GM19324 (cell line): ENCODE results near the gene RPS6KA2.

Experiments used
- ATAC-seq: cut with Tn5 transposase; IDR thresholded peaks from one replicate; pipeline ENCODE4 v1.9.1; 2021; ENCODE audit warnings: mild to moderate bottlenecking, moderate library complexity; ENCODE audit not compliant: unreplicated experiment, low FRiP score

RPS6KA2 gene

GRCh38 chr6:166580076-166581050 lies 46.7 kb downstream of the RPS6KA2 start:
- ATAC-seq = no peak

GRCh38 chr6:166579237-166579850 lies 47.7 kb downstream of the RPS6KA2 start:
- ATAC-seq = no peak

DNA sequence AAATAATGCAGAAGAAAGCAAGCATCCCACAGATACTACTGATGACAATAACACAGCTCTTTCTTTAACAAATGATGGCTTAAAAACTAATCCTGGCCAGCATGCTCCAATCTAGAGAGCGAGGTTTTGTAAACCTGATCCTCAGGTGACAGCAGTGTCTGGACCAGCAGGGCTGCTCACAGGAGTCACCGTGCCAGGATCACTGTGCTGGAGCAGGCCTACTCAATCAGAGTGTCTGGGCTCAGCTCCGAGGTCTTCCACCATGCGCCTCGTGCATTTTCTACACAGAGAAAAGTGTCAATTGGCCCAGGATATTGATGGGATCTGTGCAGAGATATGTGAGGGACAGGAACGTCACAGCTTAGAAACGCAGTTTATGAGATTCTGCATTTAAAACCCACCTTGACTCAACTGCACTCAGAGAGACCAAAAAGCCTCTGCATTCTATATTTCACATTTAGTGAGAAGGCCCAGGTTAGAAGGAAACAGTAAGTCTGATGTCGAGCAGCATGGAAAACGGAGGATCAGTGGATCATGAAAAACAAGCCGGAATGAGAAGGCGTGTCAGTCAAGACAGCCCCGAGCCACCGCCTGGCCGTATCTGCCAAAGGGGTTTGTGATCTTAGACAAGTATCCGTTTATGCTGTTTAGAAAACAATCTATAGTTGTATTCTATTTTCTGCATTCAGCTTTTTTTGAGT lies 48.4 kb downstream of the RPS6KA2 start:
- no peak for ATAC-seq

DNA sequence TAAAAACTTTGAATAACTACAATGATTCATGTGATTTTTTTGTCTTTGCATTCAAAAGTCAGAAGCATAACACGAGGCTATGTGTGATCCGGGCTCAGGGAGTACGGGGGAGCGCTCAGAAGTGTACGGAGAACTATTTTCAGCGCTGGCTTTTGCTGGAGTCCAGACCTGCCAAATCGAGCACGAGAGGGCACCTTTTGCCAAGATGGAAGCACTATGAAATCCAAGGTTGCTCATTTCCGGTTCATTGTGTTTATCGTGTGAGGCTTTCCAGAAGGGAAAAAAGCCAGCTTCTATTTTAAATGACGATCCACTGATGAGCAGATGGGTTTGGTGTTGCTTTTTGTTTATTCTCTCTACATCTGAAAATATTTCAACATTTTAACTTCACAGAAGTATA lies 51.8 kb downstream of the RPS6KA2 start:
- no peak for ATAC-seq

DNA sequence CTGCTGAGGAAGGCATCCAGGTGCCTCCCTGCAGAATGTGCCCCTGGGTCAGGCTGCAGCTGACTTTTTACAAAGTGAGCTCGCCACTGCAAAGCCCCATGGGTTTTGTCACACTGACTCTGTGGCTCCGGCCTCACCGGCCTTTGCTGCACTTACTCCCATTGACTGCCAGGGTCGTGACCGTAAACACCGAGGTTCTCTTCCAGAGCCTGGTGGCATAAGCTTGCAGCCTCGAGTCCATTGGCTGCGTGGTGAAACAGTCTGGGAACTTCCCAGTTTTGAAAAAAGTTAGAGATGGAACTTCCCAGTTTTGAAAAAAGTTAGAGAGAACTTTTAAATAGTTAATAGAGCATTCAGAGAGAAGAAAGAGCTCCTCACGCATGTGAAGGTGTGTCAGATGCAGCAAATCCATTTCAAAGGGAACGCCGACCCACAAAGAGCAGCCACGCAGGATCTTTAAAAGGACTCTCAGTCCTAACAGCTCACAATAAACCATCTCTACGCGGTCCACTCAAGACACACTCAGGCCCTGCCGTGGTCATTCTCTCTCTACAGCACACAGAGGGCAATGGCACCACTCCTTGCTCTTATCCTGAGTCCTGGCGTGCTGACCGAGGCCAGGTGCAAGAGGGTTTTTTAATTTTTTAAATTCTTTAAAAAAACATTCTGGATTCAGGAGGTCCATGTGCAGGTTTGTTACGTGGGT lies 53.4 kb downstream of the RPS6KA2 start:
- ATAC-seq = no peak

DNA sequence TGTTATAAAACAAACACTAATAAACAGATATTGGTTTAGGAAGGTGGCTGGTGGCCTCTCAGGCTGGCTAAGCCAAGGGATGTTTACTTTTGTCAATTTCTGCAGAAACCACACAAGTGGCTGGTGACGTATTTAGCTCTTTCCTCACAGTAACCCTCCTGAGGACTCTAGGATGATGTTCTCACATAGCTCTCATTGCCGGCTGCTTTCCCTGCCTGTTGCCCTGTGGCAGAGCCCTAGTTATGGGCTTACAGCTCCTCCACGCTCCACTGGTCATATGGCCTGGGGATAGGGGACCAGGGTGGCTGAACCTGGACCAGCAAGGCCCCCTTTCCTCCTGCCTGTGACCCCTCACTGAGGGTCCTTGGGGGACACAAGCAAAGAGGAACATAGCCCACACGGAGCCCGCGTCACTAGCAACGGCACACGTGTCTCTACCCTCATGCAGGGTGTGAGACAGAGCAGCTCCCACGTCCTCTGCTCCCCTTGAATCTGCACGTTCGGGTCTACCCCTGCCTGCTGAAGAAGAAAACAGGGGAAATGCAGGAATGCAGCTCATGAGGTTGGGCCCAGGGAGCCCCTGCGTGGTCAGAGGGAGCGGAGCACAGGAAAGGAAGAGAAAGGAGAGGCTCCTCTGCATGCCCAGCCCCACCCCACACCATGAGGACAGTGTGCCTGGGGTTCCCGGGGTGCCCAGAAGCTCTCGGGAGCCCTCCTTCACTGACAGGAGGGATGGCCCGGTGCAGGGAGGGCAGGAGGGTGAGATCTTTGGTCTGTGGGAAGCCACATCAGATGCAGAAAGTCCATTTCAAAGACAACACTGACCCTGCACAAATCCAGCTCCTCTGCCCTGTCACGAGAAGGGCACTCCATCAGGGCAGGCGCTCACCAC lies 54.4 kb downstream of the RPS6KA2 start:
- no peak for ATAC-seq

DNA sequence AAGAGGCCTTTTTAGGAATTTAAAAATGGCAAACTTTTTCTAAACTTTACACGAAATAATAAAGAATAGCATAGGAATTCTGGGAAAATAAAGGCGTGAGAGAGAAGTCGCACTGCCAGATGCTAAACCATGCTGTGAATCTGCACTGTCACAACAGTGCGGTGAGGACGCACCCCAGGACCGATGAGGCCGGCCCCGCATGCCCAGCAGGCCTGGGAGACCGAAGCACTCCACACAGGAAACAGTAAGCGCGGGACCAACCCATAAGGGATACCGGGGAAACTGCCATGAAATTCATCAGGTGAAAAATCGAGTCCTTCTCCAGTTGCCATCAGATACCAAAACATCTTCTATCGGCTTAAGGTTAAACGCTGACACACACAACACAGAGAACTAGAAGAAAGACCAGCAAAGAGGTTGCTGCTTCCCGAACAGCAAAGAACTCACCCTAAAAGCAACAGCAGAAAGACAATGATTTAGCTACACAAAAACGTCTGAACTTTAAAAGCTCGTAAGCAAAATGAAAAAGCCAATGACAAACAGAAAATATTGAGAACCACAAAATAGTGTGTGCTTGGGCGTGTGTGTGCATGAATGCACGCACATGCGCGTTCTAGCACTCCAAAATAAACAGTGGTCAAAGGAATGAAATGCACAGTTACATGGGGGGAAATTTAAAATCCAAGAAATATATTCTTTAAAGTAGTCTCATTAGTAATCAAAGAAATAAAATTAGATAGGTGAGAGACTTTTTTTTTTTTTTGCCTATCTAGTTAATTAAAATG lies 55.9 kb downstream of the RPS6KA2 start:
- no peak for ATAC-seq

GRCh38 chr6:166569206-166569605 lies 57.8 kb downstream of the RPS6KA2 start:
- ATAC-seq = no peak

DNA sequence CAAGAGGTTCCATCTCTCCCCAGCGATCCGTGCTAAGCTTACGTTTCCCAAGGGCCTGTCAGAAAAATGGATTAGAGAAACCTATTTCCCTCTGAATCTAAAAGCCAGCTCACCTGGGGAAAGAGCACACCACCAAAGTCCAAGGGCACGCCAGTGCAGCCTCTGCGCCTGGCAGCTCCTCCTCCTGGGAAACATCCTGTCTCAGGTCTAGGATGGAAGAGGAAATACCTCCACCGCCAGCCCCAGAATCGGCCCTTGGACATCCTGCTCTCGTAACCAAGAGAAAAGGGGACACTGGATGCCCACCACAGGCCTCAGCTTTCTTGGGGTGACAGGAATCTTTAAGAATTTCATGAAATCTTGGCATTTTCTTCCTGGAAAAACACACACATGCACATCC lies 59.2 kb downstream of the RPS6KA2 start:
- no peak for ATAC-seq

GRCh38 chr6:166567107-166567506 lies 59.9 kb downstream of the RPS6KA2 start:
- ATAC-seq = no peak

DNA sequence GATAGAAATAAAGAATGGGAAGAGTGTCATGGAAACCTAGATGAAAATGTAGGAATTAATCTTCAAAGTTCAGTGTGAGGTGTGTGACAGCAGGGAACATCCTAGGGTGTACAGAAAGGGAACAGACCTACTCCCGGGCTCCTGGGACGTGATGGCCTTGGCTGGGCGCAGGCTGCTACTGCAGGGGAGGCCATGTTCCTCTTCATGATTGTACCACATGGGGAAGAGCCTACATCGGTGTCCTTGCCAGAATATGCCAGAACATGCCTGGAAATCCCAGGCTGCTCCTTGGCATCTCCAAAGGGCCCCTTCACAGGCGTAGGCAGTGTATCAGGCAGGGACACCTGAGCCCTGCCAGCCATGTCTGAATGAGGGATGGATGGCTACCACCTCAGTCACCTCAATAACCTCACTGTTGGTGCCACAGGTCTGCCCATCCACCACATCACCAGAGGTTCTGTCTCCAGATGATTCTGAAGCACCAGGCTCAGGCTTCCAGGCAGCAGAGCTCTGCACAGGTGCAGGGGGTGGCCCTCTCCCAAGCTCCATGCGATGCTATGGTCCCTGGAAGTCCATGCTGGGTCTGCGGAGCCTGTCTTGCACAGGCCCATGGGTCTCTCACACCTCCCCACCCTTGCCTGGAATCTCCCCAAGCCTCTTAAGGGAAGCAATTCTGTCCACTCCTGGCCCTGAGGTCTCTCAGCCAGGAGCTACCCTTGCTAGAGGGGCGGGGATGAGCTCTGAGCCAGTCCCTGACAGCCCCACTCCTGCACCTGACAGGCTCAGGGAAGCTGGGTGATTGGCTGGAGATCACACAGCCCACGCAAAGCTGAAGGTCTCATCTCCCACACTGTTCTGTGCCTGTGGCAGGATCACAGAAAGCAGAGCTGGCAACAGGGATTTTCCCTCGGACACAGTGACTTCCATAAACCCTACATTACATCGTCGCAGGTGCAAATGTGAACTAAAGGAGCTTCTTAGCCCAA lies 60.7 kb downstream of the RPS6KA2 start:
- ATAC-seq = no peak

DNA sequence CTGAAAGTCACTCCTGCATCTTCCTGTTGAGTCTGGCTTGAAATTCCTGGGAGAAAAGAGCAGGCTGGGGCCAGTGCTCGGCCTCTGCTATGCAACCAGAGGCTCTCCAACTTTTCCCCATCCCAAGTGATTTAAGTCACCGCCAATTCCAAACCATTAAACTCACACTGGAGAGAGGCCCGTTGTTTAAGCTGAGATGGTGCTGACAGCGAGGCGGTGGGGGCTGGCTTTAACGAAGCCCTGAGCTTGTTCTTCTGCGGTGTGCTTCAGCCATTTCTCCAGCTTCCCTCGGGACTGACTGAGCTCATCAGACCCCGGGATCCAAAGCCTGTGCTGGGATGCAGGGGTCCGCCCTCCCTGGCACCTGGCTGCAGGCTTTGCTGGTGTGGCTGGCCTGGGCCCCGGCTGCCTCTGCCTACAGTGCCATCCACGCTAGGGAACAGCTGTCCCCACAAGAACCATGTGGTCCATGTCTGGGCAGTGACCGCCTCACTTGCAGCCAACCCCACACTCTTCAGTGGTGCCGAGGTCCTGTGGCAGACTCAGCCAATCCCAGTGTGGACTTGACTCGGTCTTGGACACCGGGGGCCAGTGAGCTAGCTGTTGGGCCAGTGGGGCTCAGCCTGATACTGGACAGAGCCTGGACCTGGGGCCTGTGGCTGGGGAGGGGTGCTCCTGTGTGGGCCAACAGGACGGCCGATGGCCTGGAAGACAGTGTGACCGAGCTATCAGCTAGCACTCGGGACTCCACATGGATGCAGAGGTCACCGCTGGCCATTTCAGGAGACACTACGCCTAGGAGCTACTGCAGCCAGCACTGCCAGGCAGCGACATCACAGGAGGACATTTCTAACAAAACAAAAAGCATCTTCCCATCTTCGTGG lies 61.7 kb downstream of the RPS6KA2 start:
- ATAC-seq = no peak

DNA sequence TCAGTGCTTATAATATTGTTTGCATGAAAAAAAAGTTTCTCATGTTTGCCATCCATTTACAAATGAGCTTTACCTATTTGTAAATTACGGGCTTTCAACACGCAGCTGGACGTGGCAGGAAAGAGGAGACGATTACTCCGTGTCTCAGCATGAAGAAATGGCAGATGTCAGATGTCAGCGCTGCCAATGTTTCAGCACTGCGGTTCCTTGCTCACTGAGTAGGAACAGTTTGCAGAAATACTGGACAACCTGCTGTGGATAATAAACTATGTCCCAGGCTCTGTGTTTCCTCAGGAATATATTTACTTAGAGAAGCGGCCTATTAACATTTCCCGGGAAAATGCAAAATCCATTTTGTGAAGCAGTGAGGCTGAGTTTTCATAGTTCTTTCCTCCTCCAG lies 63.2 kb downstream of the RPS6KA2 start:
- ATAC-seq = no peak

DNA sequence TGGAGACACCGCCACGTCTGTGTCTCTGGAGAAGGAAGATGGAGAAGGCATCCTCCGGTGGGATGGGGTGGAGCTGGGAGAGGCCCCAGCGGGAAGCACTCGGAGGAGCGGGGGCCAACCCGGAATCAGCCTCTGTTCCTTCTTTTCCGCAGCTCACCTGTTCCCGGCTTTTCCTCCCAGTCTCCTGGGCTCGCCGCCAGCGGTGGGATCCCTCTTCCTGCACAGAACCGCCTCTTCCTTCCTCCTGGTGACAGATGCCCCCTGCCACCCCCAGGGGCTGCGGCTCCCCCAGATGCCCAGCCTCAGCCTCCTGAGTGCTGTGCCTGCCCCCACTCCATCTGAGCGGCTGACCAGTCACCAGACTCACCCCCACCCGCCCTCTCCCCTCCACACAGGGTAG lies 63.9 kb downstream of the RPS6KA2 start:
- ATAC-seq = no peak

GRCh38 chr6:166562726-166563125 lies 64.3 kb downstream of the RPS6KA2 start:
- no peak for ATAC-seq

- no peak for ATAC-seq
These were observed 65.2 kb downstream of the RPS6KA2 start for GRCh38 chr6:166561771-166562359.
